ENCODE measurements around the gene DNAJC30.
A peak's percentile ranks its signal among the peaks of the same experiment; 100 is the strongest.
"Not testable (repeated sequence)": the region's sequence is repeated elsewhere in the genome, so short reads cannot be mapped to it uniquely, and the experiment has no call there.

Gene DNAJC30

GRCh38 chr7:73718905-73719805, 35.9 kb upstream of the DNAJC30 start, which contains the start of gene STX1A:
TSS of gene STX1A (minus strand) at chr7:73719669. CDS start at chr7:73719631, 38 bp downstream.
- Histone ChIP-seq H3K27me3 (ENCODE audit: insufficient read depth, low read length) (peaks cover 25% of the 10 kb centered on the region), H3K27ac (ENCODE audit: low read length) (no peak within 1 kb of the TSS), H3K36me3 (ENCODE audit: insufficient read depth, low read depth, low read length) (no peaks in the 10 kb centered on the region), H3K9ac (ENCODE audit: low read depth, low read length) (peak within 1 kb of the TSS; percentile 68; the same call in 1 of the 2 replicates), H3K9me3 (ENCODE audit: insufficient read depth, low read depth, low read length) (no peaks in the 10 kb centered on the region), H3K4me3 (ENCODE audit: low read length) (peak within 1 kb of the TSS; percentile 82), H3K4me1 (ENCODE audit: insufficient read depth, low read length) (no peaks in the 10 kb centered on the region)

- Histone ChIP-seq H3K36me3 (ENCODE audit: insufficient read depth, low read depth, low read length) (no peaks in the 10 kb centered on the region), H3K9me3 (ENCODE audit: insufficient read depth, low read depth, low read length) (no peaks in the 10 kb centered on the region), H3K4me3 (ENCODE audit: low read length) (peak overlapping the region; percentile 82; the same call in 1 of the 2 replicates), H3K4me1 (ENCODE audit: insufficient read depth, low read length) (no peaks in the 10 kb centered on the region), H3K9ac (ENCODE audit: low read depth, low read length) (no peak overlapping the region), H3K27ac (ENCODE audit: low read length) (no peak overlapping the region), H3K27me3 (ENCODE audit: insufficient read depth, low read length) (peaks cover 25% of the 10 kb centered on the region)
Measured at GRCh38 chr7:73718438-73718881, 35.2 kb upstream of the DNAJC30 start.

GRCh38 chr7:73717991-73718405, 34.7 kb upstream of the DNAJC30 start:
- Histone ChIP-seq H3K9ac (ENCODE audit: low read depth, low read length) (no peak overlapping the region), H3K4me1 (ENCODE audit: insufficient read depth, low read length) (no peaks in the 10 kb centered on the region), H3K27ac (ENCODE audit: low read length) (no peak overlapping the region), H3K27me3 (ENCODE audit: insufficient read depth, low read length) (peaks cover 25% of the 10 kb centered on the region), H3K4me3 (ENCODE audit: low read length) (no peak overlapping the region), H3K36me3 (ENCODE audit: insufficient read depth, low read depth, low read length) (no peaks in the 10 kb centered on the region), H3K9me3 (ENCODE audit: insufficient read depth, low read depth, low read length) (no peaks in the 10 kb centered on the region)

GRCh38 chr7:73717025-73717807, 34.0 kb upstream of the DNAJC30 start:
- Histone ChIP-seq H3K27ac (ENCODE audit: low read length) (no peak overlapping the region), H3K9me3 (ENCODE audit: insufficient read depth, low read depth, low read length) (no peaks in the 10 kb centered on the region), H3K36me3 (ENCODE audit: insufficient read depth, low read depth, low read length) (no peaks in the 10 kb centered on the region), H3K4me3 (ENCODE audit: low read length) (no peak overlapping the region), H3K27me3 (ENCODE audit: insufficient read depth, low read length) (peaks cover 25% of the 10 kb centered on the region), H3K4me1 (ENCODE audit: insufficient read depth, low read length) (no peaks in the 10 kb centered on the region), H3K9ac (ENCODE audit: low read depth, low read length) (no peak overlapping the region)

- Histone ChIP-seq H3K4me3 (ENCODE audit: low read length) (no peak overlapping the region), H3K27ac (ENCODE audit: low read length) (no peak overlapping the region), H3K36me3 (ENCODE audit: insufficient read depth, low read depth, low read length) (no peaks in the 10 kb centered on the region), H3K27me3 (ENCODE audit: insufficient read depth, low read length) (peaks cover 25% of the 10 kb centered on the region), H3K4me1 (ENCODE audit: insufficient read depth, low read length) (no peaks in the 10 kb centered on the region), H3K9me3 (ENCODE audit: insufficient read depth, low read depth, low read length) (no peaks in the 10 kb centered on the region), H3K9ac (ENCODE audit: low read depth, low read length) (no peak overlapping the region)
Measured at GRCh38 chr7:73716318-73716890, 33.2 kb upstream of the DNAJC30 start.

GRCh38 chr7:73715648-73716317, 32.5 kb upstream of the DNAJC30 start:
- Histone ChIP-seq H3K4me1 (ENCODE audit: insufficient read depth, low read length) (no peaks in the 10 kb centered on the region), H3K27ac (ENCODE audit: low read length) (no peak overlapping the region), H3K9ac (ENCODE audit: low read depth, low read length) (no peak overlapping the region), H3K27me3 (ENCODE audit: insufficient read depth, low read length) (peaks cover 25% of the 10 kb centered on the region), H3K36me3 (ENCODE audit: insufficient read depth, low read depth, low read length) (no peaks in the 10 kb centered on the region), H3K4me3 (ENCODE audit: low read length) (no peak overlapping the region), H3K9me3 (ENCODE audit: insufficient read depth, low read depth, low read length) (no peaks in the 10 kb centered on the region)

- H3K4me1 ChIP-seq (ENCODE audit: insufficient read depth, low read length); H3K36me3 ChIP-seq (ENCODE audit: insufficient read depth, low read depth, low read length); H3K27me3 ChIP-seq (ENCODE audit: insufficient read depth, low read length); H3K4me3 ChIP-seq (ENCODE audit: low read length); H3K9me3 ChIP-seq (ENCODE audit: insufficient read depth, low read depth, low read length); H3K9ac ChIP-seq (ENCODE audit: low read depth, low read length); H3K27ac ChIP-seq (ENCODE audit: low read length): not testable (repeated sequence)
Measured at GRCh38 chr7:73713319-73713718, 30.1 kb upstream of the DNAJC30 start.

GRCh38 chr7:73712773-73713172, 29.5 kb upstream of the DNAJC30 start:
- Histone ChIP-seq H3K36me3 (ENCODE audit: insufficient read depth, low read depth, low read length) (no peaks in the 10 kb centered on the region), H3K27me3 (ENCODE audit: insufficient read depth, low read length) (peaks cover 2% of the 10 kb centered on the region), H3K4me1 (ENCODE audit: insufficient read depth, low read length) (no peaks in the 10 kb centered on the region), H3K4me3 (ENCODE audit: low read length) (no peak overlapping the region), H3K9ac (ENCODE audit: low read depth, low read length) (no peak overlapping the region), H3K9me3 (ENCODE audit: insufficient read depth, low read depth, low read length) (no peaks in the 10 kb centered on the region), H3K27ac (ENCODE audit: low read length) (no peak overlapping the region)

GRCh38 chr7:73708961-73709549, 25.8 kb upstream of the DNAJC30 start:
- Histone ChIP-seq H3K36me3 (ENCODE audit: insufficient read depth, low read depth, low read length) (no peaks in the 10 kb centered on the region), H3K27ac (ENCODE audit: low read length) (no peak overlapping the region)

GRCh38 chr7:73707045-73707631, 23.9 kb upstream of the DNAJC30 start:
- Histone ChIP-seq H3K36me3 (ENCODE audit: insufficient read depth, low read depth, low read length) (no peaks in the 10 kb centered on the region), H3K27me3 (ENCODE audit: insufficient read depth, low read length) (no peaks in the 10 kb centered on the region), H3K4me1 (ENCODE audit: insufficient read depth, low read length) (peaks cover 7% of the 10 kb centered on the region; the same call in 1 of the 2 replicates), H3K4me3 (ENCODE audit: low read length) (no peak overlapping the region), H3K9me3 (ENCODE audit: insufficient read depth, low read depth, low read length) (no peaks in the 10 kb centered on the region), H3K9ac (ENCODE audit: low read depth, low read length) (no peak overlapping the region), H3K27ac (ENCODE audit: low read length) (no peak overlapping the region)

More at GRCh38 chr7:73708961-73709549, 25.8 kb upstream of the DNAJC30 start:
- Histone ChIP-seq H3K4me1 (ENCODE audit: insufficient read depth, low read length) (no peaks in the 10 kb centered on the region; the same call in 1 of the 2 replicates), H3K9me3 (ENCODE audit: insufficient read depth, low read depth, low read length) (no peaks in the 10 kb centered on the region), H3K27me3 (ENCODE audit: insufficient read depth, low read length) (no peaks in the 10 kb centered on the region), H3K4me3 (ENCODE audit: low read length) (no peak overlapping the region), H3K9ac (ENCODE audit: low read depth, low read length) (no peak overlapping the region)

Measured in iPS-20b (cell line).